DMS53 (cell line): Measurements from ENCODE around the gene SPDYE6.
"Not testable (repeated sequence)": the region's sequence is repeated elsewhere in the genome, so short reads cannot be mapped to it uniquely, and the experiment has no call there.

Source experiments
- DNase-seq: peaks from one replicate; lab custom pipeline; 2025; lab: John Stamatoyannopoulos, UW

Gene SPDYE6

GRCh38 chr7:102363549-102364393 lies 7.5 kb upstream of the SPDYE6 start:
- peak; percentile 100 for DNase-seq

- DNase-seq: not testable (repeated sequence)
Measured at GRCh38 chr7:102346983-102347382, 9.3 kb downstream of the SPDYE6 start.

- not testable (repeated sequence) for DNase-seq
Measured at GRCh38 chr7:102340599-102341368, 15.5 kb downstream of the SPDYE6 start.

- DNase-seq: not testable (repeated sequence)
Measured at GRCh38 chr7:102337420-102337819, 18.8 kb downstream of the SPDYE6 start.

- not testable (repeated sequence) for DNase-seq
Measured at GRCh38 chr7:102337002-102337401, 19.2 kb downstream of the SPDYE6 start.

DNA sequence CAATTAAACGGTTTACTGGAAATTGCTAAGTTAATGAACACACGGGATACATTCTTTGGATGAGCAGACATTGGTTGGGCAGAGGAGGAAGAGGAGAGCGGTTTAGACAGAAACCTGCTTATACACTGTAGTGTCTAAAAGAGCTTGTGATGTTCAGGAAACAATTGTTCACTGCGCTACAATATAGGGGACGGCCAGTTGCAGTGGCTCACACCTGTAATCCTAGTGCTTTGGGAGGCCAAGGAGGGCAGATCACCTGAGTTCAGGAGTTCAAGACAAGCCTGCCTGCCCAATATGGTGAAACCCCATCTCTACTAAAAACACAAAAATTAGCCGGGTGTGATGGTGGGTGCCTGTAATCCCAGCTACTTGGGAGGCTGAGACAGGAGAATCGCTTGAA lies 20.7 kb downstream of the SPDYE6 start:
- DNase-seq: not testable (repeated sequence)

- DNase-seq: not testable (repeated sequence)
Measured at GRCh38 chr7:102330666-102331460, 25.4 kb downstream of the SPDYE6 start.

GRCh38 chr7:102329366-102329765 lies 26.9 kb downstream of the SPDYE6 start:
- not testable (repeated sequence) for DNase-seq

- not testable (repeated sequence) for DNase-seq
Measured at GRCh38 chr7:102328863-102329262, 27.4 kb downstream of the SPDYE6 start.

DNA sequence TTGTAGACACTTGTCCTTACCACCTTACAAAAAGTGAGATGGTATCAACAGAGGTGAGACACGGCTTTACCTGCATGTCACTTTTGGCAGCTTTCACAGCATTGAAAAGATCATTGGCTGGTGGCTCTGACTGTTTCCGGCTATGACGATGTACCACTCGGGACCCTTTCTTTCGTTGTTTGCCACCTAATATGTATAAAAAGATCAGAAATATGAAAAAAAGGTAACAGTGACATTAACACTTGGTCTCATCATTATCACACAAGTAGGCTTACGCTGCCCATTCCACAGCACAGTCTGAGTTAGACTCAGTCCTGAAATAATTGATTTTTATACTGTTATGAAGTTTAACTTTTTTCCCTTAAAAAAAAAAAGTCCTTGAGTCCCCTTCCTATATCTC lies 29.1 kb downstream of the SPDYE6 start:
- not testable (repeated sequence) for DNase-seq

- DNase-seq: no peak
Measured at GRCh38 chr7:102326157-102326889, 29.9 kb downstream of the SPDYE6 start.

GRCh38 chr7:102325106-102325505 lies 31.1 kb downstream of the SPDYE6 start:
- DNase-seq: not testable (repeated sequence)

- no peak for DNase-seq
Measured at GRCh38 chr7:102323914-102324195, 32.4 kb downstream of the SPDYE6 start.

GRCh38 chr7:102322202-102322715 lies 34.0 kb downstream of the SPDYE6 start:
- no peak for DNase-seq

DNA sequence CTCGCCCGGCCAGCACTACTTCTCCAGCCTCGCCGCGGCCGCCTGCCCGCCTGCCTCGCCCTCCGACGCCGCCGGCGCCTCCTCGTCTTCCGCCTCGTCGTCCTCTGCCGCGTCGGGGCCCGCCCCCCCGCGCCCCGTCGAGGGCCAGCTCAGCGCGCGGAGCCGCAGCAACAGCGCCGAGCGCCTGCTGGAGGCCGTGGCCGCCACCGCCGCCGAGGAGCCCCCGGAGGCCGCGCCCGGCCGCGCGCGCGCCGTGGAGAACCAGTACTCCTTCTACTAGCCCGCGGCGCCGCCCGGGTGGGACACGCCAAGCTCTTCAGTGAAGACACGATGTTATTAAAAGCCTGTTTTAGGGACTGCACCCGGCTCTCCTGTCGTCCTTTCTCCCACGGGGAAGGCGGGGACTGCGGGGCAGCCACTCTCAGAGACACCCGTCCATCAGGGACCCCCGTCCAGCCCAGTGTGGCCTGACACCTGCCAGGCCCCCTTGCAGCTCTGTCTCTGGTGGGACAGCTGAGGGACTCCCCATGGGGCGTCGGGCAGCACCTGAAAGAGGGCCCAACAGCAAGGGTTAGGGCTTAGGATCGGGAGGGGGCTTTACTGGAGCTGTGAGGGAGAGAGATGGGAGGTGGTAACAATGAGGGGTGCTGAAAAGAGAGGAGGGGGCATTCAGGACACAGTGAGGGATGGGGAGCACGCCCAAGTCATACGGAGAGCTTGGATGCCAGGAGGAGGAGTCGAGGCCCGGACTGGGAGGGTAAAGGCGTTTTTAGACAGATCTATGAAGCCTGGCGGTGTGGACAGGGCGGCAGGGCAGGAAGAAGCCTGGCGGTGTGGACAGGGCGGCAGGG lies 34.7 kb downstream of the SPDYE6 start:
- DNase-seq: peak; percentile 82

DNA sequence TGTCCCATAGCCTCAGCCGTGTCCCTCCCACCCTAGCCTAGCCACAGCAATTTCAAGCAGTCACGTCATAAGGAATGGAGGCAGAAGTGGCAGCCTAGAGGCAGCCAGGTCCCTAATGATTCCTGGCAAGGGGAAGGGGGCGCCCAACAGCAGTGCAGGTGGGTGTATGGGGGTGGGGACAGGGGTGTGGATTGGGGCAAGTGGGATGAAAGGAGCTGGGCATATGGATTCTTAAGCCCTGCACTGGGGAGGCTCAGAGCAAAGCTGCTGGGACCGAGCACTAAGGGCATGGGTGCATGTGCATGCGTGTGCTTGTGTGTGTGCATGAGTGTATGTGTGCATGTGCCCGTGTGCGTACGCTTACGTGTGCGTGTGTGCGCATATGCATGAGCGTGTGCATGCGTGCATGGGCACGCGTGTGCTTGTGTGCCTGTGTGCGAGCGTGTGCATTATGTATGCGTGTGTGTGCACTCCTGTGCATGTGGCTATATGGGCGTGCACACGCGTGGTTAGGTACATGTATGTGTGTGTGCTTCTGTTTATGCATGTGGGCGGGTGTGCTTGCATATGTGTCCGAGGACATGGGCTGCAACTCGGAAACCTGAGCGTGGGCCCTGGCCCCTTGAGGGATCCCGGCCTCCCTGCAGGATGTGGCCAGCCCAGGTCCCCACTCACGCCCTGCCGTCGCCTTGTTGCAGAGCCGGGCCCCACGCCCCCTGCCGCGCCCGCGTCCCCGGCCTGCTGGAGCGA lies 35.5 kb downstream of the SPDYE6 start:
- DNase-seq: no peak

GRCh38 chr7:102320181-102320580 lies 36.1 kb downstream of the SPDYE6 start:
- no peak for DNase-seq

- DNase-seq: no peak
Measured at GRCh38 chr7:102319671-102320070, 36.6 kb downstream of the SPDYE6 start.

- DNase-seq: peak; percentile 70
Measured at GRCh38 chr7:102318482-102318971, 37.7 kb downstream of the SPDYE6 start.
